CD4-positive, alpha-beta T cell treated with Interleukin-15 for 4 hours (primary cell): ENCODE results near the gene NFU1.
A peak's percentile ranks its signal among the peaks of the same experiment; 100 is the strongest.

Source experiments
- DNase-seq: peaks from one replicate; pipeline ENCODE4 v3.0.0-alpha.2; 2020; ENCODE audit warnings: low spot score

Gene NFU1

DNA sequence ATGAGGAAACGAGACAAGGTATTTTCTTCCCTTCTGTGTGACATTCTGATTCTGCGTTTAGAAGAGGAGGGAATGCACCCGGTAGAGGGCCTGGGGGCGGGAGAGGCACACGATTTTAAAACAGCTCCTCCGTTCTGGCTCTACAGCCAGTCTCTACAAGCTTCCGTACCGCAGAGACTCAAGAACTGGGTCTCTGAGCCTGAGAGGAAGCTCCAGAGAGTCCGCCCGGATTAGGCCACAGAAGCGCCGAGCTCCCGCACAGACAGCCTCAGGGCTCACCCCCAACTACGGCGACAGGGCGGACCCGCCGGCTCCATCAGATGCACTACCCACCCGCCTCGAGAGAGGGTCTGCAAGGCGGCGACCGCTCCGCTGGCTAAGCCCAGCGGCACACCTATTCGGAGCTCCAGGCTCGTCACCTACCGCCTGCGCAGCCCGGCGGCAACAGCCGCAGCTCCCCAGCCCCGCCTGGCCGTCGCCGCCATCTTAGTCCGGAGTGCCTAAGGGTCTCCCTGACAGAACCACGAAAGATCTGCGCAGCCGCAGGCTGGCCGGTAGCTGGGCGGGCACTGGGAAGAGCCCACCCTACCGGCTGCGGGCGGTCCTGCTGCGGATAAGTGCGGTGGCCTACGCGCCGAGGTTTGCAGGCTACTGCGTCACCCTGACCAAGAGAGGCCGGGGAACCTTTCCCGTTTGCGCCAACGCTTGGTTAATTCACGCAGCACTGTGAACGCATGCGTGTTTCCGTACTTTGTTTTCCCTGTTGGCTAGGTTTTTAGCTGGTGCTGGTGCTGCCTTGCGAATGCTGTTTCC is at the start of gene NFU1:
TSS of gene NFU1 (minus strand) at position 498 of the 813 bp plus-strand sequence. CDS start at position 485, 13 bp downstream.
- DNase-seq = peak; percentile 87

DNA sequence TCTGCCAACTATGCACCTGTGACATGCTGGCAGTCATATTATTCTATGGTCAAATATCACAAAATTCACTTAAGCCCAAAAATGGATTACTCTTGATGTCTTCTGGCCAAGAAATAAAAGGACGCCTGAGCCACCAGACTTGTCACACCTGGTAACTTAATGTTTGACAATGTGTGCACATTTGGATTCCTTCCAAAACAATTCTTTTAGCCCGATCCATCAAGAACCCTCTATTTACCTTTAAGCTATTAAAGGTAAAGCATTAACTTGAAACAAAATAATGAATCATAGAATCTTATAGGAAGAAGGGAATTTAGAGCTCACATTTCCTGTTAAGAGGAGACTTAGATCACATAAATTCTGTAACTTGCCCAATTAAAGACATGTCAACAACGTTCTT is 46.5 kb upstream of the NFU1 start:
- no peak for DNase-seq

- no peak for DNase-seq
Measured at GRCh38 chr2:69483024-69483423, 45.8 kb upstream of the NFU1 start.

GRCh38 chr2:69482471-69482870 is 45.2 kb upstream of the NFU1 start:
- DNase-seq = no peak

DNA sequence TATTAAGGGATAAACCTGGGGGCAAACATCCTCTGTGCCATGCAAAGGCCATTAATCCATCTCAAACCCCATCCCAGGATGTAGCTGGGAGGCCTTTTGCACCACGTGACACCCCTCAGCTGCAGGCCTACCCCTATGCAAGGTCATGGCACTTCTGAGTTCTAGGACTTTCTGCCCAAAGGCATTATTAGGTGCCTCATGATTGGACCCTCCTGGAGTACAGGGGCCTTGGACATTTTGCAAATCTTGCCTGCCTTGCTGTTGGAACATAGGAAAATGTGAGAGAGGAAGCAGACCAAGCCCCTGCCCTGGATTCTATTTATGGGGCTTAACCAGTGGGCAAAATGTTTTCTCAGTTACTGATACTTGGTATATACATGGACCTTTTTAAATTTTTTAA is 44.2 kb upstream of the NFU1 start:
- no peak for DNase-seq

- DNase-seq = no peak
Measured at GRCh38 chr2:69477627-69478026, 40.4 kb upstream of the NFU1 start.

DNA sequence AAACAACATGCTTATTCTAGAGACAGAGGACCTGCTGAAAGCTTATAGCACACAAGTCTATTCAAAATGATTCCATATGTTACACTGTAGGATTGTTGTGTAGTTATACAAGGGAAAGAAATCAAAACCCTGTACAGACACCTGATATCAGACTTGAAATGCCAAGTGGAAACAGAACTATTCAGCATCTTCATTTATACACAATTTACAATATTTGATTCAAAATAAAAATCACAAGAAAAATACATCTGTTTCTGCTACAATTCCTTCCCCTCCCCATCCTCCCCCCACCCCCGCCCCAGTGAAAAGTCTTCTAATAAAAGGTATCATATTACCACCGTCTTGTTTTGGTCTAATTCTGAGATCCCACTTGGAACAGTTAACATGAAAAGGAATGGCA is 37.5 kb upstream of the NFU1 start:
- no peak for DNase-seq

DNA sequence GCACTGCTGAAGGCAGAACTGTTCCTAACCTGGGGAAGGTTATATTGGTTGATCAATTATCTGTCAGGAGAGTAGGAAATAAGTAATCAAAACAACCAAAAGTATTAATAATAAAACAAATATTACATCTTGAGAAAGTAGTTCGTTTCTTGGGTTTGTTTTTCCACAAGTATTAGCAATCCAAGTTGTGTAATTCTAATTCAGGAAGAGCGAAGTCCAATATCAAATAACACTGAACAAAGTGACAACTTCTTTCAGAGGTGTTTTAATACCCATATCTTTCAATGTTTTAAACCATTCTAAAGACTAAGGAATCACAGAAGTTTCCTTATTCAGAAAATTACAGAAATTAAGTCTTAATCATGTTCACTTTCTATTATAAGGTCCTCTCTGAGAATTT is 34.6 kb upstream of the NFU1 start:
- no peak for DNase-seq

GRCh38 chr2:69470911-69471310 is 33.7 kb upstream of the NFU1 start:
- DNase-seq = no peak

DNA sequence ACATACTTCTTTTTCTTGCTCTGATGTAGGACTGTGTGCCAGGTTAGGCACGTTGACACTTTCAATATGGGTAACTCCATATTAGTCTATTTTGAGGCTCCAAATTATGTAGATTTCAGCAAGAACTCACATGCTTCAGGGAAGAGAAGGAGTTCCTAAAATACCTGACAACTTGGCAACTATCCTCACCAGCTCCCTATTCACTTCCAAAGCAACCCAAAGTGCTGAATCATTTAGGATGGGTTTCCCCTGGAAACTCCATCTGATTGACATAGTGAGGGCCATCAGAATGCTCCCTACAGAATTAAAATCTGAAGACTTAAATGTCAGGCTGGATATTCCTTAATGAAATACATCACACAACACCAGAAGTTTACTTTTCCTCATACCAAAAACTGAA is 32.5 kb upstream of the NFU1 start:
- DNase-seq = no peak

GRCh38 chr2:69469375-69469774 is 32.1 kb upstream of the NFU1 start:
- no peak for DNase-seq

- no peak for DNase-seq
Measured at GRCh38 chr2:69466728-69467127, 29.5 kb upstream of the NFU1 start.

DNA sequence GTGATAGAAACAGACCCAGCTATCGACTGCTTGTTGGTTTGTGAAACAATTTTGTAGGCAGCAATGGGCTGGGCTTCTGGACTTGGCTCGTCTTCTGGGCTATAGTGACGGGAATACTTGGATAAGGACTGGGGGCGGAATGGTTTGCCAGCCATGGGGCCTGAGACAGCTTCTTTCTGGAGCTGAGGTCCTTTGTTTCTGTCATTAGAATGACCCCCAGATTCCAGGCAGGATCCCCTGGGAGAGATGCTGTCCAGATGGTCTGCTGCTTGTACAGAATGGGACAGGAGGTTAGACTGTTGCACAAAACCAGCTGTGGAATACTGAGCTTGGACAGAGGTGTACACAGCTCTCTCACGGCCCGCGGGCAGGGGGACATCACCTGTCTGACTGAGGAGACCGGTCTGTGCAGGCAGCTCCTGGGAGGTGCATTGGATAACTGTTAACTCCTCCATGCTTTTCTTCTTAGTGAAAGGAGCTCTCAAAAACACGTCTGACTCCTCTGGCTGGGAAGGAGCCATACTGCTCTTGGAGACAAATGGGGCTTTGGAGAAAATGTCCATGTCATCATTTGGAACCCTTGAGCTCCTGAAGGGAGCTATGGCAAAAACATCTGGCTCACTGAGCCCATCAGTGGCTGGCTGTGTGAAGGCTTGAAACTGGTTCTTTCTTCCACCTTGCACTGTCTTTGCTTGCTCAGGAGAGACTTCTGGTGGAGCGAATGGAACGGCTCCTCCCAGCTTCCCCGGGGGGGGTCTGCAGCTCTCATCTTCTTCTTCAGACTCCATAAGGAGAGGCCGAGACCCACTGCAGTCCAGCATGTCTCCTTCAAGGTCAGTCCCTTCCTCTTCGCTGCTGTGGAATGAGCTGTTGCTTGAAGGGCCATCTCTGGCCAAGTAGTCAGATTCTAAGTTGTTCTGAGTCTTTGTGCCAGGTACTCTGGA is 28.6 kb upstream of the NFU1 start:
- no peak for DNase-seq

DNA sequence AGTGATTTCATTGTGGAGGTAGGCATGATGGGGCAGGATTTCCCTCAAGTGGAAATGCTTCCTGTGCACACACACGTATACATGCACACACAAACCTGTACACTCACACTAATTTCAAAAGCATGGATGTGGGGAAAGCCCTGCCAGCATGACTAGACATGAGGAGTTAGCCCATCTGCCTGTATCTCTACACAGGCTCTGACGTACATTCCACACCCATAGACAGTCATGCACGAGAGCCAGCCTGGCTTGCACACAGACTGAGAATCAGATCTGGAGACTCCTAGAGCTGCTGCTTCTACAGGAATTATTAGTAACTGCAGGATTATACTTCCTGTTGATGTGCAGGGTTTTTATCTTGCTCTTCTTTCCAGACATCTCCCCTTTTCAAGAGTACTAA is 27.3 kb upstream of the NFU1 start:
- no peak for DNase-seq

DNA sequence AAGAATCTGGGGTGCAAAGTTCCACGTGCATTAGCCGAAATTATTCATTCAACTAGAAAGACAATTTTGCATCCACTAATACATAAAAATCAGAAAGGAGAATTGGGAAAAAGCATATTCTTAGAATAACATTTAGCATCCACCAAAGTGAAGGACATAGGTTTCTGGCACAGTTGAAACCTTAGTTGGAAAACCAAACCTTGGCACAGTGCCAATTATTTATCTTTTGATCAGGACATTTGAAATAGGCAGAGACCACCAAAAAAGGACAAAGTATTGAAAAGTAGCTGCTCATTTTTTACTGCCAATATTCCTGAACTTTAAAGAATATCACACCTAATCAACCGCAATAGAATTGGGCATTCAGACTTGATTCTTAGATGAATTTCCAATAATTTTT is 25.5 kb upstream of the NFU1 start:
- no peak for DNase-seq

DNA sequence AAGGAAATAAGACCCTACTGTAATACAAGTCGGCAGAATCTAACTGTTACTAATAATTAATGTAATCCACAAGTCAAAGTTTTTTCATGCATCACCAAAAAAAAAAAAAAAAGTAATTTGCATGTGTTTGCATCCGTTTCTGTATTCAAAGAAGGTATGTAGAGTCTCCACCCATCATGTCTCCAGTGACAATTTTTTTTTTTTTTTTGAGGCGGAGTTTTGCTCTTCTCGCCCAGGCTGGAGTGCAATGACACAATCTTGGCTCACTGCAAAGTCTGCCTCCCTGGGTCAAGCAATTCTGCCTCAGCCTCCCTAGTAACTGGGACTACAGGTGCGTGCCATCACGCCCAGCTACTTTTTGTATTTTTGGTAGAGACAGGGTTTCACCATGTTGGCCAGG is 24.2 kb upstream of the NFU1 start:
- DNase-seq = no peak

DNA sequence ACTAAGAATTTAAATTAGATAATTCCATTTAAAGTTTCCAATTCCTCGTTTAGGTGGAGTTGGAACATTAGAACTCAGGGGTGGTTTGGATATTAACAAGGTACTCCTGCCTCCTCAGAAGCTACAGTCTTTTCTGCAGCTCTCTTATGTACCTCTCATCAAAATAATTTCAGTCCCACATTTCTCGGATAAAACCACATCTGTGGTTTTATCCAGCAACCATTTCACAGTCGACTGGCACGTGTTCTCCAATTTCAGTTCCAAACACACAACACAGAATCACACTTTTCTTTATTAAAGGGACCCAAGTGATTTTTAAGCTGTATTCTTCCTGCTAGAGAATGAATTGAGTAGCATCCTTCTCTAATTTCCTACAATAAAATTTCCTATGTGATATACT is 22.7 kb upstream of the NFU1 start:
- no peak for DNase-seq

GRCh38 chr2:69456950-69457445 is 19.8 kb upstream of the NFU1 start:
- DNase-seq = no peak

DNA sequence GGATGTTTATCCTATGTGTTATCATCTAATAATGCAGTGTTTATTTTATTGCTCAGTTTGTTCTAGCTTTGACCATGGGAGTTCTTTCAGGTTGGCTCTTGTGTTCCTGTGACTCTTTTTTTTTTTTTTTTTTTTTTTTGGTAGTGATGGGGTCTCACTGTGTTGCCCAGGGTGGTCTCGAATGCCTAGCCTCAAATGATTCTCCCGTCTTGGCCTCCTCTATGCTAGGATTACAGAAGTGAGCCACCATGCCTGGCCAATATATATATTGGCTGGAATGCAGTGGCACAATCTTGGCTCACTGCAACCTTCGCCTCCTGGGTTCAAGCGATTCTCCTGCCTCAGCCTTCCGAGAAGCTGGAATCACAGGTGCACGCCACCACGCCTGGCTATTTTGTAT is 18.9 kb upstream of the NFU1 start:
- no peak for DNase-seq

- no peak for DNase-seq
Measured at GRCh38 chr2:69454976-69455375, 17.7 kb upstream of the NFU1 start.

DNA sequence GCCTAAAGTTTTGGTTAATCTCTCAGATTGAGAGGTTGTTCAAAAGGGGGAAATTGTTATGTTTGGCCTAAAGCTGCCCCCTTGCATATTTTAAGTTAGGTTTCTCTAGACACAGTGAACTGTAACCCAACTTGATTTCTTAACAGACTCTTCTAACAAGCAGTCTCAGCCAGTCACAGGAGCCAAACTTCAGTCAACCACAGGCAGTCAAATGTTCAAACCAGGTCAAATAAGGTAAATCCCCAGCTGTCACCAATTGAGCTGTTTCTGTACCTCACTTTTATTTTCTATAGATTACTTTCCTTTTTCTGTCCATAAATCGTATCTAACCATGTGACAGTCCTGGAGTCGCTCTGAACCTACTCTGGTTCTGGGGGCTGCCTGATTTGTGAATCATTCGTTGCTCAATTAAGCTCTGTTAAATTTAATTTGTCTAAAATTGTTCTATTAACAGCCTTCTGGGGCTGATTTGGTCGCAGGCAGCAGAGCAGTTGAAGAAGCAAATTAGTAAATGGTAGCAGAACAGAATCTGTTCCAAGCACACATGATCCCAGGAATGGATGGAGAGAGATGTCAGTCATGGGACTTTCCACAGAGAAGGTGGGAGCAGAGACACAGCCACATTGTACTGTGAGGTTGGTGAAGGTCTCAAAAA is 16.4 kb upstream of the NFU1 start:
- no peak for DNase-seq

GRCh38 chr2:69452687-69453086 is 15.5 kb upstream of the NFU1 start:
- no peak for DNase-seq
